Neural cell (in vitro differentiated cells): Measurements from ENCODE around the gene ALOX5AP.

ENCODE experiments used
- CTCF ChIP-seq: fragments of 450-650 bp; IDR thresholded peaks from 2 replicates; pipeline ENCODE4 v1.5.1; 2014; ENCODE audit warnings: antibody characterized with exemption, mild to moderate bottlenecking, moderate library complexity; ENCODE audit not compliant: poor library complexity, severe bottlenecking
- EZH2 ChIP-seq: fragments of 200-600, 300-800 bp; shearing (Covaris generic), sonication (generic); IDR thresholded peaks from 2 replicates; pipeline ENCODE4 v1.6.1; 2014; ENCODE audit warnings: antibody characterized with exemption, low read length, borderline replicate concordance, mild to moderate bottlenecking; ENCODE audit not compliant: insufficient read depth, poor library complexity, severe bottlenecking
- POLR2AphosphoS5 ChIP-seq: IDR thresholded peaks from 2 replicates; pipeline ENCODE4 v1.6.1; 2012
- TAF1 ChIP-seq: IDR thresholded peaks from 2 replicates; pipeline ENCODE4 v1.6.1; 2012; ENCODE audit warnings: low read depth

- TF ChIP-seq CTCF (no peak), POLR2AphosphoS5 (no peak), TAF1 (no peak), EZH2 (no peak)
Measured at GRCh38 chr13:30708541-30708940, 26.8 kb upstream of the ALOX5AP start.
